Left lung (tissue), 10 donors: Measurements from ENCODE around the gene AFAP1L1. TPM values are rescaled to one million over a fixed set of nuclear protein-coding genes. Genes with fewer than 3 reads are reported as not detected.

Experiments
- ATAC-seq: fragments of 200-7000 bp; cut with Tn5 transposase; one replicate; pipeline ENCODE4 v1.9.1; 2020; ENCODE audit warnings: moderate library complexity
- DNase-seq, 4 donors: peaks; one replicate each; pipeline ENCODE4 v3.0.0-alpha.2; 2013 to 2020
- H3K27ac ChIP-seq, 2 donors: fragments of 200-600 bp; sonication (generic) in 1 of 2; one replicate each; pipeline versions ENCODE4 v1.5.0 to v1.8.0; 2020 to 2021
- H3K27me3 ChIP-seq, 2 donors: fragments of 200-600 bp; sonication (generic) in 1 of 2; one replicate each; pipeline versions ENCODE4 v1.5.0 to v1.8.0; 2020 to 2021
- H3K36me3 ChIP-seq, 2 donors: fragments of 200-600 bp; sonication (generic) in 1 of 2; one replicate each; pipeline versions ENCODE4 v1.5.0 to v1.8.0; 2020 to 2021
- H3K4me1 ChIP-seq, 2 donors: fragments of 200-600 bp; one replicate each; pipeline ENCODE4 v1.8.0; 2021
- H3K4me3 ChIP-seq, 2 donors: fragments of 200-600 bp; sonication (generic) in 1 of 2; one replicate each; pipeline versions ENCODE4 v1.5.0 to v1.8.0; 2020 to 2021; ENCODE audit warnings: mild to moderate bottlenecking in 1 of 2
- H3K9me3 ChIP-seq, 2 donors: fragments of 200-600 bp; sonication (generic) in 1 of 2; one replicate each; pipeline versions ENCODE4 v1.5.0 to v1.8.0; 2020 to 2021
- CTCF ChIP-seq, 2 donors: fragments of 200-600 bp; sonication (generic) in 1 of 2; IDR thresholded peaks; one replicate each; pipeline versions ENCODE4 v1.5.0 to v1.8.0; 2021; ENCODE audit warnings: antibody characterized with exemption in 2 of 2
- intact Hi-C, 2 donors: fragments of 100-400 bp; cut with DNase I; formaldehyde crosslinking; loops; one replicate each; pipeline versions ENCODE4 v1.11.2 to v1.14.2; 2022
- polyA plus RNA-seq, 6 donors: library from polyadenylated mRNA; unstranded; fragments of 120-200 nt; gene quantifications; one replicate each; pipeline ENCODE4 v1.2.1, GENCODE V29; 2013; ENCODE audit not compliant: insufficient read length in 6 of 6
- total RNA-seq, 2 donors: library from RNA; stranded (reverse); fragmentation: NEBNext Ultra II Directional; extraction: Animal tissue kit (Norgen Biotek cat#: 25700); gene quantifications; one replicate each; pipeline ENCODE4 v1.2.1, GENCODE V29; 2021
- donor health status: DM: no; HTN: yes; CAD: no.
- donor health status: DM: no; HTN: no; CAD: no.

AFAP1L1 gene
- total and polyA plus RNA-seq, 8 donors = 14.2 to 46.6 (median 40.6) TPM

DNA sequence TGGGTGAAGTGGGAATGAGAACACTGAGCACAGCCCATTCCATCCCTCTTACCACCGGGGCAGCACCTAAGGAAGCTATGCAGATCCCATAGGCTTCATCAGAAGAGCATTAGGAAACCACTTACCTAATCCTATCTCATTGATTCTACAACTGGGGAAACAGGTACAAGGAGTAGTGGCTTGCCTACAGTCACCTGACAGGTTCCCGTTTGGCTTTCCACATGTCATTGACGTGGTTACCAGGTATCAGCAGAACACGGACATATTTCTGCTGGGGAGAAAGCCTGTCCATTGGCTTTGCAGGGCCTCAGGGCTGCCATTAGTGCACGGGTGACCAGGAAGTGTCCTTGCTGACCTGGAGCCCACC lies 11.3 kb downstream of the AFAP1L1 start:
- ATAC-seq (no peak), DNase-seq (no peak)
- no peak overlapping the region for H3K27ac ChIP-seq
- H3K9me3 ChIP-seq = no peaks in the 10 kb centered on the region
- H3K36me3 ChIP-seq = no peaks in the 10 kb centered on the region
- H3K27me3 ChIP-seq = no peaks in the 10 kb centered on the region
- H3K4me1 ChIP-seq = peaks cover 3 to 9% of the 10 kb centered on the region in 2 donors
- no peak for TF ChIP-seq CTCF (IDR thresholded peaks at IDR 0.05)
- H3K4me3 ChIP-seq = no peak overlapping the region
- intact Hi-C loops = no loop called here

DNA sequence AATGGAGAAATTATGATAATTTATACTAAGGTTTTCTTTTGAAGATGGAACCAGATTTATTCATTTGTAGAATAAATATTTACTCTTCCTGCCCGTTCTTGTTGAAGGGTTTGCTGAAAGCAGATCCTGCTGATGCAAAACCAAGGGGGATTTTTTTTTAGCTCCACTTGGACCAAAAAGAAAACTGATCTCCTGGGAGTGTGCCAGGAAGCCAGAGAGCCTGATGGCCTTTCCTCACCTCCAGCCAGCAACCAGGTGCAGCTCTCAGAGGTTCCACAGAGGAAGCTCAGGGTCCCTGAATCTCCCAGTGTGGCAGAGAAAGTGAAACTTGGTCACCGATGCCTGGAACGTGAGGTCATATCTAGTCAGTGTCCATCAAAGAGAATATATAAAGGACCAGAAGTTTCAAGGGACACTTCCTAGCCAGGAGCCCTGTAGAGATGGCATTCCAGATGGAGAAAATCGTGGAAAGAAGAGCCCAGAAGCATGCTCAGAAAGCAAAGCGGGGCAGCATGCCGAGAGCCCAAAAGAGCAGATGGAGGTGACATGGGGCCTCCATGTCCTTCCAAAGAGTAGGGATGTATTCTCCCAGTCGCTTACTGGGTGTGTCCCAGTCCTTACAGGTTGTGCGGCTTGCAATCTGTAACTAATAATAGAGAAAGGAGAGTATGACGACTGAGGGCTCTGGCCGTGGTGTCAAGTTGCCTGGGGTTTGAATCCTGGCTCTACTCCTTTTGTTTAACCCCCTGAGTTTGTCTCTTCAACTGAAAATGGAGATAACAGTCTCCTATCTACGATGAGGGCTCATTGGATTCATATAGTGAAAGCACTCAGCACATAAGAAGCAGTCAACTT lies 12.2 kb downstream of the AFAP1L1 start:
- no peak for ATAC-seq
- Histone ChIP-seq H3K4me1 (peaks cover 0 to 7% of the 10 kb centered on the region in 2 donors), H3K9me3 (no peaks in the 10 kb centered on the region), H3K27ac (no peak overlapping the region), H3K27me3 (no peaks in the 10 kb centered on the region), H3K4me3 (no peak overlapping the region), H3K36me3 (no peaks in the 10 kb centered on the region)
- no peak for TF ChIP-seq CTCF (IDR thresholded peaks at IDR 0.05)
- no peak for DNase-seq
- intact Hi-C loops = no loop called here

- Histone ChIP-seq H3K4me1 (peaks cover 0 to 13% of the 10 kb centered on the region in 2 donors), H3K9me3 (no peaks in the 10 kb centered on the region), H3K27ac (no peak overlapping the region), H3K36me3 (no peaks in the 10 kb centered on the region), H3K4me3 (no peak overlapping the region), H3K27me3 (no peaks in the 10 kb centered on the region)
- no peak for TF ChIP-seq CTCF (IDR thresholded peaks at IDR 0.05)
- intact Hi-C loops = no loop called here
- ATAC-seq (no peak), DNase-seq (no peak)
These were observed 12.8 kb downstream of the AFAP1L1 start for GRCh38 chr5:149284501-149284900.

- ATAC-seq = no peak
These were observed 13.5 kb downstream of the AFAP1L1 start for GRCh38 chr5:149285153-149285552.

More at GRCh38 chr5:149285153-149285552, 13.5 kb downstream of the AFAP1L1 start:
- intact Hi-C loops = no loop called here
- no peaks in the 10 kb centered on the region for H3K9me3 ChIP-seq
- no peak for TF ChIP-seq CTCF (IDR thresholded peaks at IDR 0.05)
- no peak overlapping the region for H3K27ac ChIP-seq
- no peaks in the 10 kb centered on the region for H3K36me3 ChIP-seq
- H3K4me1 ChIP-seq = peaks cover 0 to 20% of the 10 kb centered on the region in 2 donors
- no peaks in the 10 kb centered on the region for H3K27me3 ChIP-seq
- DNase-seq = no peak
- no peak overlapping the region for H3K4me3 ChIP-seq
